Caco-2 (cell line): ENCODE measurements around the gene COPS3. TPM values are rescaled to one million over a fixed set of nuclear protein-coding genes. Genes with fewer than 3 reads are reported as not detected.

Source experiments
- BruUV-seq: library from RNA; stranded (reverse); fragments of 400-500 nt; replicated peaks from 2 replicates; lab custom pipeline; 2021; lab: Mats Ljungman, UMichigan
- CTCF ChIA-PET: fragments of 300-600 bp; sonication (Branson Sonifier 250); formaldehyde crosslinking; loops from one replicate; lab custom pipeline; 2022; ENCODE audit warnings: antibody characterized with exemption; lab: Charles Lee
- POLR2A ChIA-PET: fragments of 300-600 bp; sonication (Branson Sonifier 250); formaldehyde crosslinking; loops from one replicate; lab custom pipeline; 2022; ENCODE audit warnings: antibody characterized with exemption; lab: Charles Lee
- DNase-seq, 2 experiments: peaks; one replicate each; pipeline versions ENCODE4 v3.0.0 to v3.0.0-alpha.2; 2020 to 2022
- H3K27me3 ChIP-seq: replicated peaks from 2 replicates; pipeline ENCODE4 v1.6.0; 2011; ENCODE audit warnings: low read length; ENCODE audit not compliant: control insufficient read depth, insufficient read depth
- H3K36me3 ChIP-seq: 2 replicates; pipeline ENCODE4 v1.5.1; 2011; ENCODE audit warnings: low read length; ENCODE audit not compliant: control insufficient read depth, insufficient read depth
- H3K4me1 ChIP-seq: fragments of 250-450 bp; sonication (Bioruptor Pico); 2 replicates; pipeline ENCODE4 v1.5.1; 2020; ENCODE audit warnings: mild to moderate bottlenecking
- H3K4me3 ChIP-seq: 2 replicates; pipeline ENCODE4 v1.5.1; 2011; ENCODE audit warnings: low read depth, mild to moderate bottlenecking, control low read depth, low read length
- H3K9me3 ChIP-seq: fragments of 250-450 bp; sonication (Bioruptor Pico); 2 replicates; pipeline ENCODE4 v1.5.1; 2020; ENCODE audit warnings: mild to moderate bottlenecking, moderate library complexity
- H3K27ac Mint-ChIP-seq: one replicate; pipeline ENCODE4 v1.8.0; 2022; ENCODE audit warnings: mixed read lengths; ENCODE audit not compliant: unreplicated experiment
- H3K27me3 Mint-ChIP-seq: one replicate; pipeline ENCODE4 v1.8.0; 2022; ENCODE audit warnings: mixed read lengths; ENCODE audit not compliant: insufficient read depth, unreplicated experiment
- H3K36me3 Mint-ChIP-seq: one replicate; pipeline ENCODE4 v1.8.0; 2022; ENCODE audit warnings: mild to moderate bottlenecking, mixed read lengths; ENCODE audit not compliant: insufficient read depth, unreplicated experiment
- H3K4me1 Mint-ChIP-seq: one replicate; pipeline ENCODE4 v1.8.0; 2022; ENCODE audit warnings: low read depth, mixed read lengths; ENCODE audit not compliant: unreplicated experiment
- H3K4me3 Mint-ChIP-seq: one replicate; pipeline ENCODE4 v1.8.0; 2022; ENCODE audit warnings: mild to moderate bottlenecking, moderate library complexity, mixed read lengths; ENCODE audit not compliant: unreplicated experiment
- H3K9me3 Mint-ChIP-seq: one replicate; pipeline ENCODE4 v1.8.0; 2022; ENCODE audit warnings: mixed read lengths; ENCODE audit not compliant: unreplicated experiment
- intact Hi-C: fragments of 100-400 bp; cut with micrococcal nuclease; formaldehyde crosslinking; loops from one replicate; pipeline ENCODE4 v1.10.0; 2022; ENCODE audit not compliant: unreplicated experiment
- total RNA-seq: library from RNA; stranded (reverse); gene quantifications from 2 replicates; pipeline ENCODE4 v1.2.3, GENCODE V29; 2022
- TF ChIP-seq, protein P1 (sequence below), 2 experiments: fragments of 200-600 bp in 1 of 2; IDR thresholded peaks; 1 replicate in 1 of 2; 2 replicates in 1 of 2; pipeline versions ENCODE4 v1.5.1 to v1.8.0; 2011 to 2022; ENCODE audit warnings: antibody characterized with exemption in 1 of 2, control low read depth in 1 of 2, inconsistent platforms in 1 of 2, low read depth in 1 of 2, low read length in 1 of 2, mild to moderate bottlenecking in 1 of 2, moderate library complexity in 1 of 2; ENCODE audit not compliant: insufficient read depth in 1 of 2, severe bottlenecking in 1 of 2, unreplicated experiment in 1 of 2

Gene COPS3
- total RNA-seq, 1 experiment from 2014 or later: 120 TPM

DNA sequence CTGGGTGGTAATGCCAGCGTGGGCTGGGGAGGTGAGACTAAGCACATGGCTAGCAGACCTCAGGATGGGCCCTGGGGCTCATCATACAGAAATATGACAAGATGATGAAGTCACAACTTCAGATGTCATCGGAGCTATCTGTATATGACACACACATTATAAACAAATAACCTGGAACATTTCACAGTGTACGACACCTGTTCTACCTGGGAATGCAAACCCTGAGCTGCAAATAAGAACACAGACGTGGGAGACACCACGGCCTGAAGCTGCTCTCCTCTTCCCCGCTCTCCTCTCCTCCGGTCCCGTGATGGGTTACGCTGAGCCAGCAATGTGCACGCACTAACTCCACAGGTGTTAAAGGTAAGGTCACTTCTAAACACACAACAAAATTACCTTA lies 79.8 kb downstream of the COPS3 start:
- ChIA-PET CTCF (no interaction called here), POLR2A (no interaction called here)
- H3K36me3 ChIP-seq: peaks cover 4% of the 10 kb centered on the region
- BruUV-seq: no TSS peak
- H3K9me3 ChIP-seq: no peaks in the 10 kb centered on the region
- peaks cover 7% of the 10 kb centered on the region; the same call in 1 of the 2 replicates for H3K4me1 ChIP-seq
- no peak for DNase-seq
- H3K9me3 Mint-ChIP-seq: no peaks in the 10 kb centered on the region
- peaks cover 30% of the 10 kb centered on the region for H3K36me3 Mint-ChIP-seq
- intact Hi-C loops: no loop called here
- no peaks in the 10 kb centered on the region for H3K27me3 ChIP-seq
- no peak overlapping the region for H3K4me3 ChIP-seq
- H3K27ac Mint-ChIP-seq: no peak overlapping the region
- no peak overlapping the region for H3K4me3 Mint-ChIP-seq
- no peaks in the 10 kb centered on the region for H3K27me3 Mint-ChIP-seq
- TF ChIP-seq, protein P1, sequence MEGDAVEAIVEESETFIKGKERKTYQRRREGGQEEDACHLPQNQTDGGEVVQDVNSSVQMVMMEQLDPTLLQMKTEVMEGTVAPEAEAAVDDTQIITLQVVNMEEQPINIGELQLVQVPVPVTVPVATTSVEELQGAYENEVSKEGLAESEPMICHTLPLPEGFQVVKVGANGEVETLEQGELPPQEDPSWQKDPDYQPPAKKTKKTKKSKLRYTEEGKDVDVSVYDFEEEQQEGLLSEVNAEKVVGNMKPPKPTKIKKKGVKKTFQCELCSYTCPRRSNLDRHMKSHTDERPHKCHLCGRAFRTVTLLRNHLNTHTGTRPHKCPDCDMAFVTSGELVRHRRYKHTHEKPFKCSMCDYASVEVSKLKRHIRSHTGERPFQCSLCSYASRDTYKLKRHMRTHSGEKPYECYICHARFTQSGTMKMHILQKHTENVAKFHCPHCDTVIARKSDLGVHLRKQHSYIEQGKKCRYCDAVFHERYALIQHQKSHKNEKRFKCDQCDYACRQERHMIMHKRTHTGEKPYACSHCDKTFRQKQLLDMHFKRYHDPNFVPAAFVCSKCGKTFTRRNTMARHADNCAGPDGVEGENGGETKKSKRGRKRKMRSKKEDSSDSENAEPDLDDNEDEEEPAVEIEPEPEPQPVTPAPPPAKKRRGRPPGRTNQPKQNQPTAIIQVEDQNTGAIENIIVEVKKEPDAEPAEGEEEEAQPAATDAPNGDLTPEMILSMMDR (IDR thresholded peaks at IDR 0.05; ENCODE audit: insufficient read depth in 1 of 2, low read depth in 1 of 2, low read length in 1 of 2, severe bottlenecking in 1 of 2, unreplicated experiment in 1 of 2): no peak
- H3K4me1 Mint-ChIP-seq: no peaks in the 10 kb centered on the region

DNA sequence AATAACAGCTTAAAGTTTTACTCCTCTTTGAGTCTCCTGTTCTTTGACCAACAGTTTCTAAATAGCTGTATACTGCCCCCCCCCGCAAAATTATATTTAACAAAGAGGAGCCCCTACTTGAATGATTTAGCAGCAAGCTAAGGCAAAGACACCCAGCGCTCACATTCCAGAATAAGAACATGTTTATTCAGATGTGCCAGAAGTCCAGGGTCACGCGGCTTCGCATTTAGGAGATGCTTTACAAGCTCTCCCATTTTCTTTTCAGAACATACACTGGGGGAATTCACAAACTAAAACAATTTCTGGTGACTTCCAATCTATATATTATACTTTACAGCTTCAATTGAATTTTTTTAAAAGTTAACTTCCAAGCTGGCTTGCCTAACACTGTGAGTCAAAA lies 80.2 kb downstream of the COPS3 start:
- Mint-ChIP-seq H3K4me3 (no peak overlapping the region), H3K4me1 (no peaks in the 10 kb centered on the region), H3K36me3 (peaks cover 25% of the 10 kb centered on the region), H3K9me3 (no peaks in the 10 kb centered on the region), H3K27me3 (no peaks in the 10 kb centered on the region), H3K27ac (no peak overlapping the region)
- ChIA-PET POLR2A (no interaction called here), CTCF (no interaction called here)
- Histone ChIP-seq H3K4me3 (no peak overlapping the region), H3K9me3 (no peaks in the 10 kb centered on the region), H3K4me1 (peaks cover 7% of the 10 kb centered on the region; the same call in 1 of the 2 replicates), H3K27me3 (no peaks in the 10 kb centered on the region), H3K36me3 (peaks cover 4% of the 10 kb centered on the region)
- BruUV-seq: no TSS peak
- no peak for DNase-seq
- TF ChIP-seq, protein P1 (IDR thresholded peaks at IDR 0.05; ENCODE audit: insufficient read depth in 1 of 2, low read depth in 1 of 2, low read length in 1 of 2, severe bottlenecking in 1 of 2, unreplicated experiment in 1 of 2): no peak
- intact Hi-C loops: no loop called here

DNA sequence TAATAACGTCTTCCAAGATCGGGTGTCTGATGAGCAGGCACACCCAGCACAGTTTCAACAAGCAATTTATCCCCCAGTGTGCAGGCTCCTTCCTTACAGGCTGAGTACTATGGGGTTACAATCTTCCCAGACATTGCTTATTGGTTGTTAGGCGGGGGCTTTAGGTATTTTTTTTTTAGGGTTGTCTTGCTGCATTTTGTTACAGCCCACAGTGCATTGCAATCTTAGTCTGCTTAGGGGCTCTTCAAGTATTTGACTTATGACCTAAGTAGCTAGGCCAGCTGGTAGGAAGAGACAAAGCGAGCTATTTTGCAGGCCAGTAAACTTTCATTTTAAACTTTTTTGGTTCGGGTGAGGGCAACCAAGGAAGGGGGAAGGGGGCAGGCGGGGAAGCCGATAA lies 80.7 kb downstream of the COPS3 start:
- Mint-ChIP-seq H3K4me1 (no peaks in the 10 kb centered on the region), H3K9me3 (no peaks in the 10 kb centered on the region), H3K4me3 (no peak overlapping the region), H3K27ac (no peak overlapping the region), H3K36me3 (peaks cover 30% of the 10 kb centered on the region), H3K27me3 (no peaks in the 10 kb centered on the region)
- Histone ChIP-seq H3K36me3 (peaks cover 4% of the 10 kb centered on the region), H3K27me3 (no peaks in the 10 kb centered on the region), H3K9me3 (no peaks in the 10 kb centered on the region), H3K4me1 (peaks cover 7% of the 10 kb centered on the region; the same call in 1 of the 2 replicates), H3K4me3 (no peak overlapping the region)
- TF ChIP-seq, protein P1 (IDR thresholded peaks at IDR 0.05; ENCODE audit: insufficient read depth in 1 of 2, low read depth in 1 of 2, low read length in 1 of 2, severe bottlenecking in 1 of 2, unreplicated experiment in 1 of 2): no peak
- ChIA-PET CTCF (no interaction called here), POLR2A (no interaction called here)
- no peak for DNase-seq
- no TSS peak for BruUV-seq
- intact Hi-C loops: no loop called here
